Measurements from ENCODE around the gene NRL.

The NRL gene

GRCh38 chr14:24114532-24115421, at the start of gene NRL, which contains the start of gene DCAF11:
NRL (minus strand) TSS chr14:24114949; CDS start chr14:24082848, 32,101 bp downstream.
DCAF11 (plus strand) TSS chr14:24114777; CDS start chr14:24115595, 818 bp downstream.
- no peaks in the 10 kb centered on the region for H3K9me3 ChIP-seq (ENCODE audit: control insufficient read depth in 5 of 5, low read length in 5 of 5)
- H3K9ac ChIP-seq (ENCODE audit: low read length in 5 of 5) = peak within 1 kb of the TSS; percentile 88 to 96 (median 93)
- H3K27me3 ChIP-seq (ENCODE audit: control insufficient read depth in 5 of 5, insufficient read depth in 4 of 5, low read length in 5 of 5) = no peaks in the 10 kb centered on the region
- peaks cover 4 to 44% (median 32%) of the 10 kb centered on the region in 5 donors for H3K4me1 ChIP-seq (ENCODE audit: control insufficient read depth in 5 of 5, insufficient read depth in 5 of 5, low read length in 5 of 5)
- H3K4me3 ChIP-seq (ENCODE audit: low read depth in 1 of 5, low read length in 5 of 5) = peak within 1 kb of the TSS; percentile 90 to 96 (median 94)
- H3K36me3 ChIP-seq (ENCODE audit: control insufficient read depth in 5 of 5, insufficient read depth in 5 of 5, low read length in 5 of 5) = peaks cover 0 to 29% (median 25%) of the 10 kb centered on the region in 5 donors
- peak within 1 kb of the TSS; percentile 99 for H3K27ac ChIP-seq (ENCODE audit: low read depth, low read length)

GRCh38 chr14:24162093-24162492, 47.3 kb upstream of the NRL start:
- peak overlapping the region; percentile 93 for H3K27ac ChIP-seq (ENCODE audit: low read depth, low read length)
- H3K9ac ChIP-seq (ENCODE audit: low read length in 5 of 5) = peak overlapping the region; percentile 74 to 97 (median 90)
- peaks cover 9 to 31% (median 29%) of the 10 kb centered on the region in 5 donors for H3K4me1 ChIP-seq (ENCODE audit: control insufficient read depth in 5 of 5, insufficient read depth in 5 of 5, low read length in 5 of 5)
- H3K9me3 ChIP-seq (ENCODE audit: control insufficient read depth in 5 of 5, low read length in 5 of 5) = no peaks in the 10 kb centered on the region
- peaks cover 7 to 72% (median 66%) of the 10 kb centered on the region in 5 donors for H3K36me3 ChIP-seq (ENCODE audit: control insufficient read depth in 5 of 5, insufficient read depth in 5 of 5, low read length in 5 of 5)
- no peaks in the 10 kb centered on the region for H3K27me3 ChIP-seq (ENCODE audit: control insufficient read depth in 5 of 5, insufficient read depth in 4 of 5, low read length in 5 of 5)
- peak overlapping the region; percentile 83 to 97 (median 91) for H3K4me3 ChIP-seq (ENCODE audit: low read depth in 1 of 5, low read length in 5 of 5)

DNA sequence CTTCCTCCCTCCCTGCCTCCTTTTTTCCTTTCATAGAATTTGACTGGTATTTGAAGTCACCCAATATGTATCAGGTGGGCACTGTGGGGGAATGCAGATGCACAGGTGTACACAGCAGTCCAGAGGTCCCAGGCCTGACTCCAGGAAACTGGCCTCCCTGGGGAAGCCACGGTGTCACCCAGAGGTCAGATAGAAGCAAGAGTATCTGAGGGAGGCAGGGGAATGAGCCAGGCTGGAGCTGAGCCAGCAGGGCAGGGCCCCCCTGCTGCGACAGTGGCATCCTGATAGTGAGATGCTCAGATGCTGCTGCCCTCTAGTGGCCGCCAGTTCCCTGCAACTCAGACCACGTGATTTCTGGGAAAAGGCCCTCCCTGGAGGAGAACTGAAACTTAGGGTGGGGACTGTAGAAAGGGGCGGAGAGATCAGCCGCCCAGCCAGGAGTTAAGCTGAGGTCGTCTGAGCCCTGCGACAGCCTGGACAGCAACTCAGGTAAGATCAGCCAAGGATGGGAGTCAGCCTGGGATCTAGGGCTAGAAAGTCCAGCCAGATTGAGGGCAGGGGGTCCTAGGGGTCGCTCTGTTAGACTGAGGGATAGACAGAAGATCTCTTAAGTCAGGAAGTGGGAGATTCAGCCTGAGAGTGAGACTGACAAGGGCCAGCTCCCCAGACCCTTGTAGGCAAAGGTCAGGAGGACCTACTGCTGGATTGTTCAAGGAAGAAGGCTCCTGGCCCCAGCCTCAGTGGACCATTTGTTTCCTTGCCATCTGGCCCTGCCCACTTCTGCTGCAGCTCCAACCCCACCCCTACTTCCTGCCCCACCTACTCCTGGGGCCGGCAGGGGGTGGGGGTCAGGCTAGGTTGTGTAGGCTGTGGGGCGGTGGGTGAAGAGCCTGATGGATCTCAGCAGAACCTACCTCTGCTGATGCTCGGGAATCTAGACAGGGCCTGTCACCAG, 46.4 kb upstream of the NRL start, which contains the start of gene IRF9:
IRF9 (plus strand) TSS at position 416 of the 955 bp plus-strand sequence. CDS start 880 bp downstream, outside the sequence.
- Histone ChIP-seq H3K4me3 (ENCODE audit: low read depth in 1 of 5, low read length in 5 of 5) (peak within 1 kb of the TSS; percentile 83 to 97 (median 91)), H3K27me3 (ENCODE audit: control insufficient read depth in 5 of 5, insufficient read depth in 4 of 5, low read length in 5 of 5) (no peaks in the 10 kb centered on the region), H3K9ac (ENCODE audit: low read length in 5 of 5) (peak within 1 kb of the TSS; percentile 90 to 97 (median 93)), H3K4me1 (ENCODE audit: control insufficient read depth in 5 of 5, insufficient read depth in 5 of 5, low read length in 5 of 5) (peaks cover 9 to 31% (median 29%) of the 10 kb centered on the region in 5 donors), H3K27ac (ENCODE audit: low read depth, low read length) (peak within 1 kb of the TSS; percentile 93), H3K36me3 (ENCODE audit: control insufficient read depth in 5 of 5, insufficient read depth in 5 of 5, low read length in 5 of 5) (peaks cover 8 to 73% (median 66%) of the 10 kb centered on the region in 5 donors), H3K9me3 (ENCODE audit: control insufficient read depth in 5 of 5, low read length in 5 of 5) (no peaks in the 10 kb centered on the region)

DNA sequence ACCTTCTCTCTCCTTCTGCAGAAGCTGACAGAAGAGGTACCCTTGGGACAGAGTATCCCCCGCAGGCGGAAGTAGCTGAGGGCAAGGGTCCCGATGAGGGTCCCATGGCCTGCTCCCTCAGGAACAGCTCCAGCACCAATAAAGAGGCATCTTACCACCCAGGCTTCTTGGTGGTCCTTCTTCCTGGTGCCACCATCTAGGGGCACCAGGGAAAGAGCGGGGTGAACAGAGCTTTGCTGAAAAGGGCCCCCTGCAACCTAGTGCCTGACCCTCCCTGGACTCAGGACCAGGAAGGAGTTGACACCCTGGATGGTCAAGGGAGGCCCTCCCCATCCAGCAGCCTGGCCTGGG, 45.7 kb upstream of the NRL start:
- peak overlapping the region in 2 of 5 donors; percentile 44 to 93 for H3K9ac ChIP-seq (ENCODE audit: low read length in 5 of 5)
- peak overlapping the region; percentile 93 for H3K27ac ChIP-seq (ENCODE audit: low read depth, low read length)
- H3K27me3 ChIP-seq (ENCODE audit: control insufficient read depth in 5 of 5, insufficient read depth in 4 of 5, low read length in 5 of 5) = no peaks in the 10 kb centered on the region
- H3K9me3 ChIP-seq (ENCODE audit: control insufficient read depth in 5 of 5, low read length in 5 of 5) = no peaks in the 10 kb centered on the region
- H3K36me3 ChIP-seq (ENCODE audit: control insufficient read depth in 5 of 5, insufficient read depth in 5 of 5, low read length in 5 of 5) = peaks cover 11 to 73% (median 66%) of the 10 kb centered on the region in 5 donors
- no peak overlapping the region for H3K4me3 ChIP-seq (ENCODE audit: low read depth in 1 of 5, low read length in 5 of 5)
- H3K4me1 ChIP-seq (ENCODE audit: control insufficient read depth in 5 of 5, insufficient read depth in 5 of 5, low read length in 5 of 5) = peaks cover 9 to 33% (median 29%) of the 10 kb centered on the region in 5 donors

GRCh38 chr14:24159777-24160498, 45.2 kb upstream of the NRL start:
- no peak overlapping the region for H3K4me3 ChIP-seq (ENCODE audit: low read depth in 1 of 5, low read length in 5 of 5)
- peaks cover 11 to 73% (median 66%) of the 10 kb centered on the region in 5 donors for H3K36me3 ChIP-seq (ENCODE audit: control insufficient read depth in 5 of 5, insufficient read depth in 5 of 5, low read length in 5 of 5)
- no peak overlapping the region for H3K9ac ChIP-seq (ENCODE audit: low read length in 5 of 5)
- no peaks in the 10 kb centered on the region for H3K27me3 ChIP-seq (ENCODE audit: control insufficient read depth in 5 of 5, insufficient read depth in 4 of 5, low read length in 5 of 5)
- no peaks in the 10 kb centered on the region for H3K9me3 ChIP-seq (ENCODE audit: control insufficient read depth in 5 of 5, low read length in 5 of 5)
- peaks cover 9 to 34% (median 29%) of the 10 kb centered on the region in 5 donors for H3K4me1 ChIP-seq (ENCODE audit: control insufficient read depth in 5 of 5, insufficient read depth in 5 of 5, low read length in 5 of 5)
- H3K27ac ChIP-seq (ENCODE audit: low read depth, low read length) = peak overlapping the region; percentile 93

DNA sequence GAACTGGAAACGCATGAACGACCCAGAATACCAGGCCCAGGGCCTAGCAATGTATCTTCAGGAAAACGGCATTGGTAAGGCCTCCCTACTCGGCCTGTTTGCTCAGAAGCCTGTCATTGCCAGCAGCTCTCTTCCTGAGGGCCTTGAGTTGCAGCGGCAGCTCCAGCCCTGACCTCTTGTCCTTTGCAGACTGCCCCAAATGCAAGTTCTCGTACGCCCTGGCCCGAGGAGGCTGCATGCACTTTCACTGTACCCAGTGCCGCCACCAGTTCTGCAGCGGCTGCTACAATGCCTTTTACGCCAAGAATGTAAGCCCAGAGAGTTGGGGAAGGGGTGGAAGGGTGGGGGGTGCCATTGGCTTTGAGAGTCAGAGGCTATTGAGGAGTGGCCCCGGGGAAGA, 42.6 kb upstream of the NRL start:
- H3K9me3 ChIP-seq (ENCODE audit: control insufficient read depth in 5 of 5, low read length in 5 of 5) = no peaks in the 10 kb centered on the region
- peaks cover 15 to 65% (median 55%) of the 10 kb centered on the region in 5 donors for H3K36me3 ChIP-seq (ENCODE audit: control insufficient read depth in 5 of 5, insufficient read depth in 5 of 5, low read length in 5 of 5)
- no peak overlapping the region for H3K4me3 ChIP-seq (ENCODE audit: low read depth in 1 of 5, low read length in 5 of 5)
- H3K4me1 ChIP-seq (ENCODE audit: control insufficient read depth in 5 of 5, insufficient read depth in 5 of 5, low read length in 5 of 5) = peaks cover 7 to 22% (median 18%) of the 10 kb centered on the region in 5 donors
- H3K9ac ChIP-seq (ENCODE audit: low read length in 5 of 5) = peak overlapping the region in 1 of 5 donors; percentile 19
- no peaks in the 10 kb centered on the region for H3K27me3 ChIP-seq (ENCODE audit: control insufficient read depth in 5 of 5, insufficient read depth in 4 of 5, low read length in 5 of 5)
- H3K27ac ChIP-seq (ENCODE audit: low read depth, low read length) = no peak overlapping the region

- H3K27ac ChIP-seq (ENCODE audit: low read depth, low read length) = no peak overlapping the region
These were observed 42.1 kb upstream of the NRL start for GRCh38 chr14:24156840-24157239.

GRCh38 chr14:24155100-24155499, 40.4 kb upstream of the NRL start:
- Histone ChIP-seq H3K27ac (ENCODE audit: low read depth, low read length) (no peak overlapping the region), H3K9ac (ENCODE audit: low read length in 5 of 5) (peak overlapping the region in 1 of 5 donors; percentile 19), H3K4me1 (ENCODE audit: control insufficient read depth in 5 of 5, insufficient read depth in 5 of 5, low read length in 5 of 5) (peaks cover 0 to 3% (median 0%) of the 10 kb centered on the region in 5 donors), H3K9me3 (ENCODE audit: control insufficient read depth in 5 of 5, low read length in 5 of 5) (no peaks in the 10 kb centered on the region), H3K4me3 (ENCODE audit: low read depth in 1 of 5, low read length in 5 of 5) (no peak overlapping the region), H3K27me3 (ENCODE audit: control insufficient read depth in 5 of 5, insufficient read depth in 4 of 5, low read length in 5 of 5) (no peaks in the 10 kb centered on the region), H3K36me3 (ENCODE audit: control insufficient read depth in 5 of 5, insufficient read depth in 5 of 5, low read length in 5 of 5) (peaks cover 15 to 81% (median 70%) of the 10 kb centered on the region in 5 donors)

More at GRCh38 chr14:24156840-24157239, 42.1 kb upstream of the NRL start:
- Histone ChIP-seq H3K4me1 (ENCODE audit: control insufficient read depth in 5 of 5, insufficient read depth in 5 of 5, low read length in 5 of 5) (peaks cover 5 to 17% (median 13%) of the 10 kb centered on the region in 5 donors), H3K4me3 (ENCODE audit: low read depth in 1 of 5, low read length in 5 of 5) (no peak overlapping the region), H3K9ac (ENCODE audit: low read length in 5 of 5) (peak overlapping the region in 1 of 5 donors; percentile 19), H3K36me3 (ENCODE audit: control insufficient read depth in 5 of 5, insufficient read depth in 5 of 5, low read length in 5 of 5) (peaks cover 15 to 70% (median 58%) of the 10 kb centered on the region in 5 donors), H3K27me3 (ENCODE audit: control insufficient read depth in 5 of 5, insufficient read depth in 4 of 5, low read length in 5 of 5) (no peaks in the 10 kb centered on the region), H3K9me3 (ENCODE audit: control insufficient read depth in 5 of 5, low read length in 5 of 5) (no peaks in the 10 kb centered on the region)
